ENCODE data around the gene LBX2. TPM values are rescaled to one million over a fixed set of nuclear protein-coding genes. Genes with fewer than 3 reads are reported as not detected.

LBX2 gene
- total RNA-seq, 4 donors from 2014 or later = 0.32 to 1.7 (median 0.84) TPM

- H3K4me1 ChIP-seq = peaks cover 24 to 38% (median 32%) of the 10 kb centered on the region in 4 donors
- no peak for DNase-seq (ENCODE audit: extremely low spot score)
- TF ChIP-seq EP300 (IDR thresholded peaks at IDR 0.05) (no peak), POLR2A (IDR thresholded peaks at IDR 0.05; ENCODE audit: low read depth) (no peak), CTCF (IDR thresholded peaks at IDR 0.05) (no peak), POLR2AphosphoS5 (IDR thresholded peaks at IDR 0.05) (no peak)
- no peaks in the 10 kb centered on the region for H3K9me3 ChIP-seq
- H3K36me3 ChIP-seq = peaks cover 24 to 34% (median 30%) of the 10 kb centered on the region in 4 donors
- no peaks in the 10 kb centered on the region for H3K27me3 ChIP-seq
- H3K27ac ChIP-seq (replicated peaks in 1 of 4) = no peak overlapping the region
- intact Hi-C loops (cut with DNase I) = loop anchor here (5.0 kb wide), 2 partner anchors 39 to 61 kb away; no protein-coding TSS in a partner anchor
- no peak overlapping the region for H3K4me3 ChIP-seq
- WGBS = 97% methylated on average over 9 of the region's 11 CpGs
Observed at GRCh38 chr2:74526649-74527230, 27.3 kb upstream of the LBX2 start.

- no peak for TF ChIP-seq POLR2A (IDR thresholded peaks at IDR 0.05; ENCODE audit: low read depth)
- no peak for TF ChIP-seq CTCF (IDR thresholded peaks at IDR 0.05)
- no peak for TF ChIP-seq POLR2AphosphoS5 (IDR thresholded peaks at IDR 0.05)
- TF ChIP-seq EP300 (IDR thresholded peaks at IDR 0.05) = no peak
- WGBS = 84% methylated on average over 11 of the region's 11 CpGs
- intact Hi-C loops (cut with DNase I) = loop anchor here (5.0 kb wide), 2 partner anchors 39 to 61 kb away; no protein-coding TSS in a partner anchor
- H3K4me3 ChIP-seq = no peak within 1 kb of the TSS
- peaks cover 0 to 6% (median 0%) of the 10 kb centered on the region in 4 donors for H3K27me3 ChIP-seq
- no peak within 1 kb of the TSS for H3K27ac ChIP-seq (replicated peaks in 1 of 4)
- H3K36me3 ChIP-seq = peaks cover 24 to 34% (median 30%) of the 10 kb centered on the region in 4 donors
- H3K4me1 ChIP-seq = peaks cover 18 to 30% (median 24%) of the 10 kb centered on the region in 4 donors
- no peak for DNase-seq (ENCODE audit: extremely low spot score)
- no peaks in the 10 kb centered on the region for H3K9me3 ChIP-seq
Observed at GRCh38 chr2:74525717-74526648, 26.6 kb upstream of the LBX2 start, which contains the start of gene DQX1. Gene DQX1, minus strand, starts transcription at chr2:74526231. Its CDS starts 502 bp downstream, at chr2:74525729.

- TF ChIP-seq EP300 (IDR thresholded peaks at IDR 0.05) (no peak), POLR2AphosphoS5 (IDR thresholded peaks at IDR 0.05) (no peak), POLR2A (IDR thresholded peaks at IDR 0.05; ENCODE audit: low read depth) (no peak), CTCF (IDR thresholded peaks at IDR 0.05) (no peak)
- no peak overlapping the region for H3K27ac ChIP-seq (replicated peaks in 1 of 4)
- peaks cover 0 to 15% (median 0%) of the 10 kb centered on the region in 4 donors for H3K27me3 ChIP-seq
- peaks cover 24 to 34% (median 30%) of the 10 kb centered on the region in 4 donors for H3K36me3 ChIP-seq
- intact Hi-C loops (cut with DNase I) = loop anchor here (5.0 kb wide), 2 partner anchors 38 to 62 kb away; no protein-coding TSS in a partner anchor
- H3K4me3 ChIP-seq = no peak overlapping the region
- no peak for DNase-seq (ENCODE audit: extremely low spot score)
- WGBS = 90% methylated on average over 10 of the region's 10 CpGs
- H3K4me1 ChIP-seq = peaks cover 14 to 22% (median 16%) of the 10 kb centered on the region in 4 donors
- H3K9me3 ChIP-seq = no peaks in the 10 kb centered on the region
Observed at GRCh38 chr2:74524955-74525716, 25.7 kb upstream of the LBX2 start.

GRCh38 chr2:74524005-74524404 is 24.6 kb upstream of the LBX2 start:
- no peak for DNase-seq (ENCODE audit: extremely low spot score)
- H3K9me3 ChIP-seq = no peaks in the 10 kb centered on the region
- no peak overlapping the region for H3K4me3 ChIP-seq
- H3K27me3 ChIP-seq = peaks cover 0 to 26% (median 4%) of the 10 kb centered on the region in 4 donors
- intact Hi-C loops (cut with DNase I) = no loop called here
- peaks cover 24 to 34% (median 30%) of the 10 kb centered on the region in 4 donors for H3K36me3 ChIP-seq
- no peak overlapping the region for H3K27ac ChIP-seq (replicated peaks in 1 of 4)
- TF ChIP-seq POLR2AphosphoS5 (IDR thresholded peaks at IDR 0.05) (no peak), CTCF (IDR thresholded peaks at IDR 0.05) (no peak), EP300 (IDR thresholded peaks at IDR 0.05) (no peak), POLR2A (IDR thresholded peaks at IDR 0.05; ENCODE audit: low read depth) (no peak)
- peaks cover 14 to 20% (median 15%) of the 10 kb centered on the region in 4 donors for H3K4me1 ChIP-seq
- 88% methylated on average over 6 of the region's 9 CpGs for whole genome bisulfite sequencing

Measured in esophagus muscularis mucosa (tissue), 4 donors.